ENCODE results near the gene ZNF646.

GRCh38 chr16:31099860-31100638 lies 25.8 kb downstream of the ZNF646 start:
- no peak for TF ChIP-seq CTCF (IDR thresholded peaks at IDR 0.05; ENCODE audit: low read depth, low read length)
- TF ChIP-seq MYC (IDR thresholded peaks at IDR 0.05; ENCODE audit: low read depth, low read length) = no peak
- TF ChIP-seq MAX (IDR thresholded peaks at IDR 0.05; ENCODE audit: low read depth, low read length) = no peak
